ENCODE results near the gene AIFM2.

AIFM2 gene

DNA sequence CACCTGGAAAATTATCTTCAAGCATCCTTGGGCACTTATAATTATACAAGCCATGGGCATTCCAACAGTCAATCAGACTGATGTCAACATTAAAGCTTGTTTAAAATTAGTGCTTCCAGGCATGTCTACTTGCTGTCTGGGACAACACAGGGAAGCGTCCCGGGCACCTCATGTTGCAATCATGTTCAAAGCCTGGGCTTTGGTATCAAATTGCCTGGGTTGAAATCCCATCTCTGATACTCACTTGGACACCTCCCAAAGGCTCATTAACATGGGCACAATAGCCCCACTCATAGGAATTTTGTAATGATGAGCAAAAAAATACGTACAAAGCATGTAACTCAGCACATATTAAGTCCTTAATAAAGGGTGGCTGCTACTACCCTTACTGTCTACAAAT is 14.4 kb downstream of the AIFM2 start:
- TF ChIP-seq, protein P1, sequence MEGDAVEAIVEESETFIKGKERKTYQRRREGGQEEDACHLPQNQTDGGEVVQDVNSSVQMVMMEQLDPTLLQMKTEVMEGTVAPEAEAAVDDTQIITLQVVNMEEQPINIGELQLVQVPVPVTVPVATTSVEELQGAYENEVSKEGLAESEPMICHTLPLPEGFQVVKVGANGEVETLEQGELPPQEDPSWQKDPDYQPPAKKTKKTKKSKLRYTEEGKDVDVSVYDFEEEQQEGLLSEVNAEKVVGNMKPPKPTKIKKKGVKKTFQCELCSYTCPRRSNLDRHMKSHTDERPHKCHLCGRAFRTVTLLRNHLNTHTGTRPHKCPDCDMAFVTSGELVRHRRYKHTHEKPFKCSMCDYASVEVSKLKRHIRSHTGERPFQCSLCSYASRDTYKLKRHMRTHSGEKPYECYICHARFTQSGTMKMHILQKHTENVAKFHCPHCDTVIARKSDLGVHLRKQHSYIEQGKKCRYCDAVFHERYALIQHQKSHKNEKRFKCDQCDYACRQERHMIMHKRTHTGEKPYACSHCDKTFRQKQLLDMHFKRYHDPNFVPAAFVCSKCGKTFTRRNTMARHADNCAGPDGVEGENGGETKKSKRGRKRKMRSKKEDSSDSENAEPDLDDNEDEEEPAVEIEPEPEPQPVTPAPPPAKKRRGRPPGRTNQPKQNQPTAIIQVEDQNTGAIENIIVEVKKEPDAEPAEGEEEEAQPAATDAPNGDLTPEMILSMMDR (conservative IDR thresholded peaks at IDR 0.05; ENCODE audit: control insufficient read depth, insufficient read depth, low read depth, low read length), result no peak
- DNase-seq (ENCODE audit: low read depth), result no peak
- H3K4me3 ChIP-seq (ENCODE audit: control insufficient read depth, low read depth, low read length), result no peak overlapping the region

DNA sequence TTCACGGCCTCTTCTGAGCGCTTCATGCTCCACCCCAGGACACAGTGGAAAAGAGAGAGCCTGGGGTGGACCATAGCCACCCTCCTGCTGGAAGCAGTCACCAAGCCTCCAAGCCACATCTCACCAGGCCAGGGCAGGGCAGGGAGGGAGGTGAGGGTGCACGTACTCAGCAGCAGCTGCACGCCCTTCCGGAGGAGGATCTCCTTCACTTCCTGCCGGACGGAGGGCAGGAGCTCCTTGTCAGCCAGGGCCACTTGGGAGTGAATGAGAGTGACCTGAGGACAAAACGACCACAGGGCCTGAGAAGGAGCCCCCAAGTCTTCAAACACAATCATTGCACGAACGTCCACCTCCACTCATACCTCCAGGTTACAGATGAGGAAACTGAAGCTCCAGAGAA is 15.0 kb downstream of the AIFM2 start:
- no peak overlapping the region for H3K4me3 ChIP-seq (ENCODE audit: control insufficient read depth, low read depth, low read length)

DNA sequence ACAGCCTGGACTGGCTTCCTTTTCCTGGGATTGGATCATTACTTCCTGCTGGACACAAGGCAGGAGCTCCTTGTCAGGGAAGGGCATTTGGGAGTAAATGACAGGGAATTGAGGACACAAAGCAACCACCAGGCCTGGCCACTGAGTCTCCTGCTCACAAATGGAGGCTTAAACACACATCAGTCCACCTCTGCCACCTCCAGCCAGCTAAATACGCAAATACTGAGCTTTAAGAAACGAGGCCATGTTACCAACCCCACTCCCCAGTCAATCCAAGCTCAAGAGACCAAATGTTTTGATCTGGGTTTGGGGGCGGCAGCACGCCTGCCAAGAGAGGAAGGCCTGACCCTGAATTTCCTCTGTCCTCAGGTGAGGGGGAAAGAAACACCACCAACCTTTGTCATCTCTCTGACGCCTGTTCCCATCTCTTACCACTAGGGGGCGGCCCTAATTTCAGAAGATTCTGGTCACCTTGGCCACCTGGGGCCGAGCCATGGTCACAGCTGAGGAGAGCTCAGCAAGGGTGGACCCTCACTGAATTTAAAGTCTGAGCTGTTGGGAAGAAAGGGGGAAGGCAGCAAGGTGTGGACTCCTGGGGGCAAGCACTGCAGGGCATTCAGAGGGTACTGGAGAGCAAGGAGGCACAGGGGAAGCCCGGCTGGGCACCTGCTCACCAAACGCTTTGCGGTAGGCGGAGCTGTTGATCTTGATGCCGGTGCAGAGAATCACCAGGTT is 16.5 kb downstream of the AIFM2 start:
- TF ChIP-seq, protein P1 (conservative IDR thresholded peaks at IDR 0.05; ENCODE audit: control insufficient read depth, insufficient read depth, low read depth, low read length), result peak; percentile 80
- peak; percentile 19 for DNase-seq (ENCODE audit: low read depth)
- no peak overlapping the region for H3K4me3 ChIP-seq (ENCODE audit: control insufficient read depth, low read depth, low read length)

More for the DNA sequence above, 15.0 kb downstream of the AIFM2 start:
- TF ChIP-seq, protein P1 (conservative IDR thresholded peaks at IDR 0.05; ENCODE audit: control insufficient read depth, insufficient read depth, low read depth, low read length), result no peak
- no peak for DNase-seq (ENCODE audit: low read depth)

DNA sequence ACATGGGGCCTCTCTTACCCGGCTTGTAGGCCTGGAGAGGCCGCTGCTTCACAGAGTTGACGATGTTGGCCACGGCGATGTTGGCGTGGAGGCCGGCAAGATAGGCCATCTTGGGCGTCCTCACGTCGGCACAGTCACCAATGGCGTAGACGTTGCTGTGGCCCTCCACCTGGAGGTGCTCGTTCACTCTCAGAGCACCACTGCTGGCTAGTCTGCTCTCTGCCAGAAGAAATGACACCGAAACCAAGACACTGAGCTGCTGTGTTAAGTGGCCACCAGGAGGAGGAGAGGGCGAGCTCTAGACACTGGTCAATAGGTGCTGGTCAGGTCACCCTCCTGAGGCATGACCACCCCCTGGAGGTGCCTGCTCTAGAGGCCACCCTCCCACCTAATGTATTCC is 17.7 kb downstream of the AIFM2 start:
- TF ChIP-seq, protein P1 (conservative IDR thresholded peaks at IDR 0.05; ENCODE audit: control insufficient read depth, insufficient read depth, low read depth, low read length), result no peak
- DNase-seq (ENCODE audit: low read depth), result no peak
- H3K4me3 ChIP-seq (ENCODE audit: control insufficient read depth, low read depth, low read length), result no peak overlapping the region

- no peak overlapping the region for H3K4me3 ChIP-seq (ENCODE audit: control insufficient read depth, low read depth, low read length)
- TF ChIP-seq, protein P1 (conservative IDR thresholded peaks at IDR 0.05; ENCODE audit: control insufficient read depth, insufficient read depth, low read depth, low read length), result no peak
- no peak for DNase-seq (ENCODE audit: low read depth)
Measured at GRCh38 chr10:70112071-70112470, 20.6 kb downstream of the AIFM2 start.

DNA sequence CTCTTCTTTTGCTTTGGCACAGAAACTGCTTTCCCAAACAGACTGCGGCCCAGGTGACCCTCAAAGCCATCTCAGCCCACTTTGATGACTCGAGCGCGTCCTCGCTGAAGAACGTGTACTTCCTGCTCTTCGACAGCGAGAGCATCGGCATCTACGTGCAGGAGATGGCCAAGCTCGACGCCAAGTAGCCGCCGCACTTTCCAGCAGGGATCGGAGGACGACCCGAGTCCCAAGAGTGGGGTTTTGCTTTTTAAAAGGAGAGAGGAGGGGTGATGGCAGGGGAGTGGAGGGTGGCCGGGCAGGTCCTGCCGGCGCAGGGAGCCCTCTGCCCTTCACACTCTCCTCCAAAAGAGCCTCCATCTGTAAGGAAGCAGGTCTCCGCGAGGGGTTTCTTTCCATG is 21.1 kb downstream of the AIFM2 start:
- DNase-seq (ENCODE audit: low read depth), result no peak
- H3K4me3 ChIP-seq (ENCODE audit: control insufficient read depth, low read depth, low read length), result no peak overlapping the region
- TF ChIP-seq, protein P1 (conservative IDR thresholded peaks at IDR 0.05; ENCODE audit: control insufficient read depth, insufficient read depth, low read depth, low read length), result no peak

Measured in fibroblast of mammary gland (primary cell).